SK-N-SH (cell line): ENCODE measurements around the gene SNAI3. TPM values are rescaled to one million over a fixed set of nuclear protein-coding genes. Genes with fewer than 3 reads are reported as not detected.

ENCODE experiments used
- CTCF ChIA-PET: fragments of 300-600, 350-600 bp; formaldehyde crosslinking; extraction: SDS; loops from one replicate; lab custom pipeline; 2021; lab: Yijun Ruan, JAX
- POLR2A ChIA-PET: fragments of 350-600 bp; sonication (Branson Sonifier 250); formaldehyde crosslinking; extraction: SDS; loops from one replicate; lab custom pipeline; 2020; ENCODE audit warnings: antibody characterized with exemption, inconsistent platforms; lab: Yijun Ruan, JAX
- DNase-seq: peaks from one replicate; pipeline ENCODE4 v3.0.0; 2012
- H2AFZ ChIP-seq: fragments of 200-600 bp; sonication (generic); 2 replicates; pipeline ENCODE4 v1.8.1; 2016; ENCODE audit warnings: antibody characterized with exemption, mild to moderate bottlenecking, low read depth
- H3F3A ChIP-seq: fragments of 200-600 bp; sonication (generic); replicated peaks from 2 replicates; pipeline ENCODE3; 2016; ENCODE audit warnings: antibody characterized with exemption, mild to moderate bottlenecking; ENCODE audit not compliant: insufficient read depth
- H3K27ac ChIP-seq, 2 experiments: fragments of 200-500 bp in 1 of 2; fragments of 200-600 bp in 1 of 2; sonication (Bioruptor generic) in 1 of 2; sonication (generic), shearing (Covaris generic) in 1 of 2; 2 replicates each; pipeline versions ENCODE4 v1.5.1 to v1.6.1; 2014 to 2016; ENCODE audit warnings: low read depth in 2 of 2, inconsistent platforms in 1 of 2, low read length in 1 of 2, mild to moderate bottlenecking in 1 of 2, mixed read lengths in 1 of 2
- H3K27me3 ChIP-seq: fragments of 200-600 bp; sonication (generic), shearing (Covaris generic); 2 replicates; pipeline ENCODE4 v1.6.1; 2016; ENCODE audit warnings: mixed run types; ENCODE audit not compliant: insufficient read depth
- H3K36me3 ChIP-seq, 2 experiments: fragments of 200-500 bp in 1 of 2; fragments of 200-600 bp in 1 of 2; sonication (Bioruptor generic) in 1 of 2; sonication (generic) in 1 of 2; replicated peaks in 1 of 2; 2 replicates each; pipeline versions ENCODE3 to v1.5.1; 2014 to 2016; ENCODE audit warnings: low read length in 1 of 2, mild to moderate bottlenecking in 1 of 2; ENCODE audit not compliant: insufficient read depth in 2 of 2, control insufficient read depth in 1 of 2
- H3K4me1 ChIP-seq, 2 experiments: fragments of 200-500 bp in 1 of 2; fragments of 200-600 bp in 1 of 2; sonication (Bioruptor generic) in 1 of 2; sonication (generic), shearing (Covaris generic) in 1 of 2; 2 replicates each; pipeline versions ENCODE4 v1.5.1 to v1.6.1; 2014 to 2016; ENCODE audit warnings: low read depth in 1 of 2, low read length in 1 of 2, mixed run types in 1 of 2; ENCODE audit not compliant: insufficient read depth in 2 of 2, control insufficient read depth in 1 of 2
- H3K4me2 ChIP-seq: fragments of 200-600 bp; sonication (generic), shearing (Covaris generic); 2 replicates; pipeline ENCODE4 v1.6.1; 2017; ENCODE audit warnings: mixed run types
- H3K4me3 ChIP-seq, 2 experiments: fragments of 200-500 bp in 1 of 2; fragments of 200-600 bp in 1 of 2; sonication (Bioruptor generic) in 1 of 2; sonication (generic), shearing (Covaris generic) in 1 of 2; 2 replicates each; pipeline versions ENCODE4 v1.5.1 to v1.8.1; 2014 to 2016; ENCODE audit warnings: low read depth in 2 of 2, inconsistent platforms in 1 of 2, low read length in 1 of 2, mild to moderate bottlenecking in 1 of 2, mixed read lengths in 1 of 2, moderate library complexity in 1 of 2
- H3K79me2 ChIP-seq: fragments of 200-600 bp; sonication (generic); 2 replicates; pipeline ENCODE4 v1.8.1; 2017; ENCODE audit warnings: mild to moderate bottlenecking; ENCODE audit not compliant: insufficient read depth
- H3K9ac ChIP-seq: fragments of 200-600 bp; sonication (generic); 2 replicates; pipeline ENCODE4 v1.6.1; 2017; ENCODE audit warnings: mixed run types
- H3K9me2 ChIP-seq: fragments of 200-600 bp; sonication (generic); 2 replicates; pipeline ENCODE4 v1.6.1; 2017; ENCODE audit warnings: mixed run types
- H3K9me3 ChIP-seq: fragments of 200-600 bp; sonication (generic); 2 replicates; pipeline ENCODE4 v1.6.1; 2017; ENCODE audit warnings: mixed run types, mild to moderate bottlenecking, moderate library complexity
- H4K20me1 ChIP-seq: fragments of 200-600 bp; sonication (generic); 2 replicates; pipeline ENCODE4 v1.6.1; 2017; ENCODE audit warnings: mild to moderate bottlenecking, mixed run types; ENCODE audit not compliant: insufficient read depth
- ELF1 ChIP-seq: IDR thresholded peaks from 2 replicates; pipeline ENCODE4 v1.4.0; 2012
- FOSL2 ChIP-seq: IDR thresholded peaks from 2 replicates; pipeline ENCODE4 v1.4.0; 2012; ENCODE audit warnings: low read depth, mild to moderate bottlenecking, moderate library complexity, borderline replicate concordance
- FOXJ3 ChIP-seq: sonication (generic); formaldehyde crosslinking; IDR thresholded peaks from 2 replicates; pipeline ENCODE4 v1.5.1; 2020; ENCODE audit warnings: mild to moderate bottlenecking, missing genetic modification reagents
- IRF3 ChIP-seq: fragments of 150-350 bp; IDR thresholded peaks from 2 replicates; pipeline ENCODE4 v1.6.1; 2016; ENCODE audit warnings: mild to moderate bottlenecking, low read depth, low read length
- JUND ChIP-seq: IDR thresholded peaks from 2 replicates; pipeline ENCODE4 v1.4.0; 2012
- MEF2A ChIP-seq: IDR thresholded peaks from 2 replicates; pipeline ENCODE4 v1.4.0; 2012; ENCODE audit warnings: low read depth, borderline replicate concordance
- MXI1 ChIP-seq: IDR thresholded peaks from 2 replicates; pipeline ENCODE4 v1.6.1; 2012; ENCODE audit warnings: mild to moderate bottlenecking, low read depth, low read length, improper control_type of control experiment
- NFIC ChIP-seq: IDR thresholded peaks from 2 replicates; pipeline ENCODE4 v1.4.0; 2012; ENCODE audit warnings: borderline replicate concordance
- PBX3 ChIP-seq: IDR thresholded peaks from 2 replicates; pipeline ENCODE4; 2012
- RAD21 ChIP-seq: IDR thresholded peaks from 2 replicates; pipeline ENCODE4 v1.6.1; 2012; ENCODE audit warnings: mild to moderate bottlenecking, low read length
- RFX5 ChIP-seq: IDR thresholded peaks from 2 replicates; pipeline ENCODE4 v1.6.1; 2012; ENCODE audit warnings: mild to moderate bottlenecking, improper control_type of control experiment, low read length
- RXRA ChIP-seq: IDR thresholded peaks from 2 replicates; pipeline ENCODE4 v1.4.0; 2012; ENCODE audit warnings: low read depth, mild to moderate bottlenecking, borderline replicate concordance
- SMC3 ChIP-seq: IDR thresholded peaks from 2 replicates; pipeline ENCODE4 v1.6.1; 2012; ENCODE audit warnings: low read depth, low read length, improper control_type of control experiment
- USF2 ChIP-seq: fragments of 150-350 bp; IDR thresholded peaks from 2 replicates; pipeline ENCODE4 v1.6.1; 2017; ENCODE audit warnings: antibody characterized with exemption, low read length, low read depth, borderline replicate concordance
- ZBTB33 ChIP-seq: IDR thresholded peaks from 2 replicates; pipeline ENCODE4 v1.4.0; 2012; ENCODE audit warnings: low read depth, borderline replicate concordance
- WGBS: methylation state at CpG from one replicate; pipeline ENCODE4 v1.1.6; 2017; ENCODE audit warnings: low lambda C conversion rate; 5-methylcytosine and 5-hydroxymethylcytosine counted together
- polyA plus RNA-seq, 3 experiments: library from polyadenylated mRNA; depleted of rRNA; stranded (reverse); fragments of >200 nt; gene quantifications; 2 replicates each; pipeline ENCODE4 v1.2.3, GENCODE V29; 2012
- TF ChIP-seq, protein P1 (sequence below): IDR thresholded peaks from 2 replicates; pipeline ENCODE4 v1.4.0; 2012; ENCODE audit warnings: low read depth

The SNAI3 gene
- polyA plus RNA-seq, 1 of the 3 experiments (the other 2 are of a cell fraction): 0.03 TPM

GRCh38 chr16:88631920-88632586, 54.3 kb downstream of the SNAI3 start:
- CTCF ChIA-PET: interaction anchor here (1.0 to 1.8 kb wide), 2 partner anchors 10 to 20 kb away, joined by 3 to 4 read pairs; no protein-coding TSS in a partner anchor
- H3F3A ChIP-seq: peaks cover 3% of the 10 kb centered on the region
- no peaks in the 10 kb centered on the region for H3K9me3 ChIP-seq
- no peak overlapping the region for H3K4me2 ChIP-seq
- POLR2A ChIA-PET: interaction anchor here (0.6 kb wide), 1 partner anchor 40 kb away, joined by 4 read pairs; no protein-coding TSS in a partner anchor
- H4K20me1 ChIP-seq: no peaks in the 10 kb centered on the region
- no peak overlapping the region for H3K4me3 ChIP-seq
- no peak for DNase-seq
- no peaks in the 10 kb centered on the region for H3K9me2 ChIP-seq
- H2AFZ ChIP-seq: no peak overlapping the region
- TF ChIP-seq FOSL2 (no peak), SMC3 (no peak), MEF2A (no peak), MXI1 (no peak), ZBTB33 (no peak)
- no peak overlapping the region for H3K9ac ChIP-seq
- peaks cover 4 to 49% of the 10 kb centered on the region in 2 experiments for H3K36me3 ChIP-seq
- H3K27me3 ChIP-seq: no peaks in the 10 kb centered on the region
- no peak overlapping the region for H3K27ac ChIP-seq
- 84% methylated on average over 12 of the region's 30 CpGs for WGBS
- no peaks in the 10 kb centered on the region for H3K4me1 ChIP-seq
- H3K79me2 ChIP-seq: no peaks in the 10 kb centered on the region

DNA sequence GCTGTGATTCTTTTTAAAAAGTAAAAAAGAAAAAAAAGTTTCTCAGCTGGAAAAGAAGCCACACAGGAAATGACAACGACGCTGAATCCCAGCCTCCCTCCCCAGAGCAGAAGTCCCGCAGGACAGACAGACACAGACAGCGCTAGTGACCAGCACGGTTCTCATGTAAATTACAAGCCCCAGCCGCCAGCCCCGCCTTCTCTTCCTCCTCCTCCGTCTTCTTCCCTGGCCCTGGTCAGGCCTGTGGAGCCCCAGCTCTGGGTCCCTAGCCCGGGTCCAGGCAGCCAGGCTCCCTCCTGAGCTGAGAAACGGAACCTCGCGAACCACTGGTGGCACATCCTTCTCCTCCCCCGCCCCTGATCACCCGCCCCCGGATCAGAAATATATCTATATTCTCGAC, 54.9 kb downstream of the SNAI3 start:
- no peak for DNase-seq
- Histone ChIP-seq H3K79me2 (no peaks in the 10 kb centered on the region), H3K9me3 (no peaks in the 10 kb centered on the region), H3K36me3 (peaks cover 5 to 49% of the 10 kb centered on the region in 2 experiments), H3F3A (peaks cover 3% of the 10 kb centered on the region), H3K4me2 (no peak overlapping the region), H3K4me1 (no peaks in the 10 kb centered on the region), H3K9ac (no peak overlapping the region), H3K27me3 (no peaks in the 10 kb centered on the region), H3K4me3 (no peak overlapping the region), H3K9me2 (no peaks in the 10 kb centered on the region), H4K20me1 (no peaks in the 10 kb centered on the region), H2AFZ (no peak overlapping the region), H3K27ac (no peak overlapping the region)
- CTCF ChIA-PET: no interaction called here
- POLR2A ChIA-PET: no interaction called here
- 96% methylated on average over 16 of the region's 16 CpGs for WGBS
- TF ChIP-seq RFX5: no peak
- no peak for TF ChIP-seq IRF3

GRCh38 chr16:88630941-88631340, 55.4 kb downstream of the SNAI3 start:
- CTCF ChIA-PET: no interaction called here

More at GRCh38 chr16:88630941-88631340, 55.4 kb downstream of the SNAI3 start:
- Histone ChIP-seq H3K79me2 (no peaks in the 10 kb centered on the region), H3K36me3 (peaks cover 9 to 49% of the 10 kb centered on the region in 2 experiments), H3K4me2 (no peak overlapping the region), H3K9me2 (no peaks in the 10 kb centered on the region), H3K4me3 (no peak overlapping the region), H3F3A (peaks cover 3% of the 10 kb centered on the region), H3K27me3 (no peaks in the 10 kb centered on the region), H4K20me1 (no peaks in the 10 kb centered on the region), H3K9ac (no peak overlapping the region), H2AFZ (no peak overlapping the region), H3K4me1 (no peaks in the 10 kb centered on the region), H3K9me3 (no peaks in the 10 kb centered on the region), H3K27ac (no peak overlapping the region)
- POLR2A ChIA-PET: no interaction called here
- DNase-seq: no peak
- TF ChIP-seq ELF1 (no peak), RFX5 (no peak), MXI1 (no peak), RXRA (no peak), USF2 (no peak), PBX3 (no peak), FOXJ3 (CRISPR knock-in tag) (no peak), NFIC (no peak), FOSL2 (no peak), RAD21 (no peak), JUND (no peak)
- TF ChIP-seq, protein P1, sequence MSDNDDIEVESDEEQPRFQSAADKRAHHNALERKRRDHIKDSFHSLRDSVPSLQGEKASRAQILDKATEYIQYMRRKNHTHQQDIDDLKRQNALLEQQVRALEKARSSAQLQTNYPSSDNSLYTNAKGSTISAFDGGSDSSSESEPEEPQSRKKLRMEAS: no peak
- 93% methylated on average over 16 of the region's 23 CpGs for WGBS
